Activated CD8-positive, alpha-beta memory T cell treated with anti-CD3 and anti-CD28 coated beads, Interleukin-2, amount 50 U/mL, for 1 hour (primary cell): ENCODE results near the gene SPARC.

Experiments used
- DNase-seq: peaks from one replicate; pipeline ENCODE4 v3.0.0-alpha.2; 2020; ENCODE audit errors: extremely low read depth

The SPARC gene

GRCh38 chr5:151660616-151661495 lies 25.9 kb downstream of the SPARC start:
- DNase-seq, result no peak

DNA sequence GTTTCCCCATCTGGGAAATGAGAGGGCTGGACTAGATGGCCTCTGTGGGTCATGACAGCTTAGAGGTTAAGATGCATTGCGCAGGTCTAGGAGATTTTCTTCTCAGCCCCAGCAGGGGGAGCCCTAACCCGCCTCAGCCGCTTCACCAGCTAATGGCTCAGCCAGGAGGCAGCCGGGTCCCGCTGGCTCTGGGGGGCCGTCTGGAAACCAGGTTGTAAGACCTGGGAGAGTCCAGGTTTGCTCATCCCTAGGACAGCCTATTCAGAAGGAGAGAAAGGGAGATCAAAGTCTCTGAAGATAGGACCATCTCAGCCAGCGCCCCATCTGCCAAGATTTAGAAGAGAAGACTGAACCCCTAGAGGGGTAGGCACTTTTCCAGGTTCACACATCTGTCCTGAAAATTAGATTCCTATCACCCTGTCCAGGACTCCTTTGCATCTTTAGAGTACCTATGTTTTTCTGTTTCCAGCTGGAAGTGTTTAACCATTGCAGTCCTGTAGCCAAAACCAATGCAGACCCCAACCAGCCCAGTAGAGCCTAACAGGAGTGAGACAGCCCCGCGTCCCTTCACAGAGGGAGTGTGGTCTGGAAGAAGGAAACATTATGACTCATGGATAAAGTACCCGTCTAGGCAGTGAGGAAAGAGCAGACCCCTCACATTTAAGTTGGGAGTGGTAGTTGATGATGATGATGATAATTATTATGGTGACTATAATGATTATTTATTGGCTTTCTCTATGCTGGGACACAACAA lies 27.5 kb downstream of the SPARC start:
- DNase-seq, result peak; percentile 19

DNA sequence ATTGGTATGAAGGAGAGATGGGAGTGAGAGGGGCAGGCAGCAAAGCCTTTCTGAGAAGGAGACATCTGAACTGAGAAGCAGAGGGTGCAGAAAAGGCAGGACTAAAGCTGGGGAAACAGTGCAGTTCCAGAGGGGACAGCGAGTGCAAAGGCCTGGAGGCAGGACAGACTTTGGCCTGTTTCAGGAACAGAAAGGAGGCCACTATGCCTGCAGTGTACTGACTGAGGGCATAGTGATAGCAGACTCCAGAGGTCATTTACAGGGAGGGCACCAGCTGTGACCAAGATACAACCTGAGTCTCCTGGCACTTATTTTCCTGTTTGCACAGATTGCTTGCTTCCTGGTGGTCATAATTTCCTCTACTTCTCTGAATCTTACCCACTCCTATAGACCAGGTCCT lies 29.6 kb downstream of the SPARC start:
- DNase-seq, result no peak

- no peak for DNase-seq
These were observed 30.4 kb downstream of the SPARC start for GRCh38 chr5:151656311-151656710.

- no peak for DNase-seq
These were observed 34.6 kb downstream of the SPARC start for GRCh38 chr5:151651997-151652645.

DNA sequence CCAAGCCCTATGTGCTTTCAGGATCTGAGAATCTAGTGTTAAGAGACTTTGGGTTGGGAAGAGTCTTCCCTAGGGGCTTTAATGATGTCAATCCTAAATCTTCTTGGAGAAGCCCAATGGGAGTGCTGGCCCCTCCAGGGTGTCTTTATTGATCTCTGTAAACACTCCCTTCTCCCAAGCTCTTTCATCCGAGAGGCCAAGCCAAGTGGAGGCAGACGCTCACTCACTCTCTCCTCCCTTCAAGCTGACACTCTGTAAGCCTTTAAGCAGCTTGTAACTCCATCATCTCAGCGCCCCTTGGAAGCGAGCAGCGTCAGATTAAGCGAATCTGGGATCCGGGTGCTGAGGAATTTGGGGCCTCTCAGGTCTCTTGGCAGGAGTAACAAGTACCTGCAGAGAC lies 37.7 kb downstream of the SPARC start:
- no peak for DNase-seq

- no peak for DNase-seq
These were observed 38.6 kb downstream of the SPARC start for GRCh38 chr5:151648089-151648488.

DNA sequence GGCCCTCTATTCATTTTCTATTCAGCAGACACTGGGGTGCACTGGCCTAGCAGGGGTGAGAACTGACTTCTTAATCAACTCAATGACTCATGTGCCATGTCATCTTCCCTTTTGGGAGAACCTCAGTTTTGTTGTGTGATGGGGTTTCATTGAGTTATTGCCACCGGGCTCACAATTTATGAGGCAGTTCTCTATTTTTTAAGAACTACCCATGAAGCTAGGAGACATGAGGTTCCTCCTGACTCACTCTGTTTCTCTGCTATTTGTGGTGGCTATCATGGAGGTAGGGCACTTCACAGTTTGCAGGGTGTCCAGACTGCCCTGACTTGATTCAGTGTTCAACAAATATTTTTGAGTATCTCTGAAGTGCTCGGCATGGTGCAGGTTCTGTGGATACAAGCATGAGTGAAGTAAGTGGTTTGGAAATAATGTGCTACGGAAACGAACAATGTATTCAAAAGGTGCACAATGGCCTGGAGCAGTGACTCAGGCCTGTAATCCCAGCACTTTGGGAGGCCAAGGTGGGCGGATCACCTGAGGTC lies 39.3 kb downstream of the SPARC start:
- DNase-seq, result no peak

DNA sequence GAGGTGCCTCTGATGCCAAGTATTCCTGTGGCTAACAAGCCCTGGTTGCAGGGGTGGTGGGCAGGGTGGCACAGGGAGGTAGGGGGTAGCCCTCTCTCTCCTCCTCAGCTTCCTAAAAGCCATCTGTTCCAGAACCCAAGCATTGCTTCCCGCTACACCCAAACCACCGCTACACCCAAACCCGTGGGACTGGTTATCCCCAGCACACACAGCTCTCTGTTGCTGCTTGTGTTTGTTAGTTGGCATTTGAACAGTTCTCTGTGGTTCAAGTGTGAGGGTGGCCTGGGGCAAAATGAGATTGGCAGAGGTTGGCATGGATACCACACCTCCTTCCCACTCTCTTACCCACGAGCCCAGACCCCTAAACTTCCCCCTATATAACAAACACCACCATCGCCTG lies 40.4 kb downstream of the SPARC start:
- DNase-seq, result no peak

- no peak for DNase-seq
These were observed 43.3 kb downstream of the SPARC start for GRCh38 chr5:151643388-151643787.

- DNase-seq, result no peak
These were observed 44.1 kb downstream of the SPARC start for GRCh38 chr5:151642472-151643140.

- DNase-seq, result no peak
These were observed 48.1 kb downstream of the SPARC start for GRCh38 chr5:151638619-151639018.

GRCh38 chr5:151637676-151638075 lies 49.0 kb downstream of the SPARC start:
- no peak for DNase-seq

DNA sequence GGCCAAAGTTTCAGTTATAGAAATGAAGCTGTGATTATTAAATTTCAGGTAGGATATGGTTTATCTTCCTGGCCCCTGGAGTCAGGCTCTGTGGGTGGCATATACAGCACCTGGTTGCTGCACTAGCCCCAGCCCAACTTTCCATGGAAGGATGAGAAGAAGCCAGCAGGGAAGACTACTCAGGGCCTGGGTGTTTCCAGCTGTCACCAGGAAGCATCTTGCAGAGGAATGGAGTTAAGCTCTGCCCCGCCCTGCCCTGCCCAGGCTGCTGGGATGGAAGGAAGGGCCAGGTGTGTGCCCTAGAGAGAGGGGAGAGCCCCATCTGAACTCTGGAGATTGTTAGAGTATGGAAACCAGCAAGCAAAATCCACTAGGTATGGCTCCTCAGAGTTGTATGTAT lies 52.8 kb downstream of the SPARC start:
- DNase-seq, result no peak

GRCh38 chr5:151632941-151633340 lies 53.8 kb downstream of the SPARC start:
- DNase-seq, result no peak

GRCh38 chr5:151632524-151632923 lies 54.2 kb downstream of the SPARC start:
- DNase-seq, result no peak

DNA sequence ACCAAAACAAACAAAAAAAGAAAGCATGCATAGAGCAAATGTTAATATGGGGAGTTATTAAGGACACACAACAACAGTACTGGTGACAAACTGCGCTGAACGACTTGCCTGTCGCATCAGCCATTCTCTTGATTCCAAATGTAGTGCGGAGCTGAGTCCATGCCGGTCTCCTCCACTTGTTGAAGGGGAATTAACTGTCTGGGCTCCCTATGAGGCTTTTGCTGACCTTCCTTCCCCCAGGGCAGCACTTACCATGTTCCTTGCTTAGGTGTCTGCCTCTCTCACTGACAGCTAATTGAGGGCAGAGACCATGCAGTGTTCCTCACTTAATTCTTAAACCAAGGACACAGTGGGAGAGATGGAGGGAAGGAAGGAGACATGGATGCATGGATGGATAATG lies 54.8 kb downstream of the SPARC start:
- DNase-seq, result no peak

DNA sequence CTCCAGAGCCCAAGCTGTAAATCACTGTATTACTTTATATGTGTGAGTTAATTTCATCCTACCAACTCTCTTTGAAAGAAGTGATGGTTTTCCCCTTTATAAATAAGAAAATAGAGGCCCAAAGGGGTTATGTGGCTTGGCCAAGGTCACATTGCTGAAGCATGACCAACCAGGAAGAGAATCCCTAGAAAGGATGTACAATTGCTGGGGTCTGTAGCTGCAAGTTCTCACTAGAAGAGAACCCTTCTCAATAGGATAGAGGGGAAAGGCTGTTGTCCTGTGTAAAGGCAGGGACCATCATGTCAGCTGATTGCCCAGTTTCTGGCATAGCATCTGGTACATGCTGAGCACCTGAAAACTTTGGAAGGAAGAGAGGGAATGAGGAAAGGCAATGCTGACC lies 56.6 kb downstream of the SPARC start:
- no peak for DNase-seq

DNA sequence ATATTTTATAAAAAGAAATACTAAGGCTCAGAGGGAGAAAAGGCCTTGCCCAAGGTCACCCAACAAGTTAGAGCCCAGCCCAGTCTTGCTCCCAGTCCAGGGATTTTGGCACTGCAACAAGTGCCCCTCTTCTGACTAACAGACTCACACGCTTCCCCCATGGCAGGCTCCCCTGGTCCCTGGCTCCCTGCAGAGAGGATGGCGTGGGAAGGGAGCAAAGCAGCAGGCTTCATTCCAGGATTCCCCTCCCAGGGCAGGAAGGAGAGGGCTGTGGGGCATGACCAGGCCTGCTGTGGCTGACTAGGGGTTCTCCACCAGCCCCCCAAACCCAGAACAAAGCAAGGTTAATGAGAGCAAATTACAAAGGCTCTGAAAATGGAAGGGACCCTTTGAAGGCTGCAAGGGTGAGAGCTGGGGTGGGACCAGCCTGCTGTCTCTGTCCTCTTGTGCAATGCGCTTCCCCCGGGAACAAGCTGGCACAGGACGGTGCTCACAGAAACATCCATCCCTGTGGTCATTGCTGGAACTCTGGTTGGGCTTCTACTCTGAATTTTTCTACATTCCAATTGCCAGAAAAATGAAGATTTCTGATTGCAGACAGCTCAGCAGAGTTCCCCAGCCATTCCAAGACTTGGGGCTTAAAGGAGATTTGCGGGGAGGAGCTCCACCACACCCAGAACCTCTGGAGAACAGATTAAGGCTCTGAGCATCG lies 58.4 kb downstream of the SPARC start:
- DNase-seq, result no peak

DNA sequence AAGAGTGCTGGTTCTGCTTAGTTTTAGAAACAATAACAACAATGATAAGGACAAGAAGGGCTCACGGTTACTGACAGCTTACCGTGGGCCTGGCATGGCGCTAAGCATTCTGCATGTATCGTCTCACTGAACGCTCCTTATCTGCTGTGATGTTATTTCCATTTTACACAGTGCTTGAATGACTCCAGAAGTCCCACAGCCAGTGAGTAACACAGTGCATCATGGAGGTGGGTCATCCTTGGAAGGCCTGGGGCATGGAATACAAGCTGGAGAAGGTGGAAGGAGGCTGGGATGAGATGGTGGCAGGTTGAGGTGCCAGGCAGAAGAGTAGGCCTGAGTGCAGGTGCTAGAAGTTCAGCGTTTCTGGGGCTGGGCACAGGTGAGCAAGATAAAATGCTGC lies 59.1 kb downstream of the SPARC start:
- DNase-seq, result no peak

DNA sequence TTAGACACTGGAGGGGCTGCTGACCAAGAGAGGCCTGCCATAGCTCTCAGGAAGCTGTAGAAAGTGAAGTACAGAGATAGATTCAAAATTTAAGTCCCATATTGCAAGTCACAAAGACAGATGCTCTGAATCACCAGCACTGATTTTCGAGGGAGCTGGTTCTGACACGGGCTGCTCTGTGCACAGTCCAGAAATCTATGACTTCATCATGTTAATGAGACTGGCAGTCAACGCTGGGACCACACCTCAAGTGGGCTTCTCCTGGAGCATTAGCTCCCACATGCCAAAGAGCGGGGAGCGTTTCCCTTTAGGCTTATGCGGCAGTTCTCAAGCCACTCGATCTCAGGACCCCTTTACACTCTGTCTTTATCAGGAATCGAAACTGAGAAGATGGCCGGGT lies 61.4 kb downstream of the SPARC start:
- DNase-seq, result no peak
